Muscle layer of colon (tissue), 2 donors: ENCODE results near the gene PDZRN4.
"Not testable (repeated sequence)": the region's sequence is repeated elsewhere in the genome, so short reads cannot be mapped to it uniquely, and the experiment has no call there.

Experiments used
- H3K27ac ChIP-seq: one replicate; pipeline ENCODE4 v1.7.0; 2013; ENCODE audit warnings: low read depth, mild to moderate bottlenecking, low read length, moderate library complexity
- H3K27me3 ChIP-seq, 2 donors: one replicate each; pipeline ENCODE4 v1.7.0; 2013; ENCODE audit warnings: low read length in 2 of 2, mild to moderate bottlenecking in 2 of 2; ENCODE audit not compliant: insufficient read depth in 2 of 2, control insufficient read depth in 1 of 2
- H3K36me3 ChIP-seq: one replicate; pipeline ENCODE4 v1.7.0; 2013; ENCODE audit warnings: mild to moderate bottlenecking, low read length; ENCODE audit not compliant: insufficient read depth
- H3K4me1 ChIP-seq: one replicate; pipeline ENCODE4 v1.7.0; 2013; ENCODE audit warnings: mild to moderate bottlenecking, low read length; ENCODE audit not compliant: insufficient read depth
- H3K4me3 ChIP-seq, 2 donors: one replicate each; pipeline ENCODE4 v1.7.0; 2013; ENCODE audit warnings: low read length in 2 of 2, low read depth in 1 of 2, mild to moderate bottlenecking in 1 of 2, moderate library complexity in 1 of 2
- H3K9ac ChIP-seq: one replicate; pipeline ENCODE4 v1.7.0; 2013; ENCODE audit warnings: low read length
- H3K9me3 ChIP-seq: one replicate; pipeline ENCODE4 v1.7.0; 2013; ENCODE audit warnings: mild to moderate bottlenecking, low read length
- donor health status: abdominal sarcoma.
- donor health status: Adenocarcinoma of cecum.

Gene PDZRN4

GRCh38 chr12:41537522-41537921 lies 349.4 kb downstream of the PDZRN4 start:
- H3K4me3 ChIP-seq, result no peak overlapping the region
- no peak overlapping the region for H3K9ac ChIP-seq
- H3K27ac ChIP-seq, result no peak overlapping the region

GRCh38 chr12:41545761-41546160 lies 357.6 kb downstream of the PDZRN4 start:
- no peaks in the 10 kb centered on the region for H3K9me3 ChIP-seq
- H3K36me3 ChIP-seq, result no peaks in the 10 kb centered on the region
- no peak overlapping the region for H3K4me3 ChIP-seq
- no peaks in the 10 kb centered on the region for H3K4me1 ChIP-seq
- no peak overlapping the region for H3K27ac ChIP-seq
- H3K27me3 ChIP-seq, result no peaks in the 10 kb centered on the region
- no peak overlapping the region for H3K9ac ChIP-seq

More at GRCh38 chr12:41537522-41537921, 349.4 kb downstream of the PDZRN4 start:
- Histone ChIP-seq H3K36me3 (no peaks in the 10 kb centered on the region), H3K9me3 (no peaks in the 10 kb centered on the region), H3K4me1 (no peaks in the 10 kb centered on the region), H3K27me3 (no peaks in the 10 kb centered on the region)

GRCh38 chr12:41547071-41547470 lies 359.0 kb downstream of the PDZRN4 start:
- not testable (repeated sequence) for H3K36me3 ChIP-seq, H3K9ac ChIP-seq, H3K4me3 ChIP-seq, H3K9me3 ChIP-seq, H3K4me1 ChIP-seq, H3K27me3 ChIP-seq, H3K27ac ChIP-seq

GRCh38 chr12:41548926-41549325 lies 360.8 kb downstream of the PDZRN4 start:
- no peaks in the 10 kb centered on the region for H3K9me3 ChIP-seq
- H3K27ac ChIP-seq, result no peak overlapping the region
- no peaks in the 10 kb centered on the region for H3K4me1 ChIP-seq
- H3K4me3 ChIP-seq, result no peak overlapping the region
- no peaks in the 10 kb centered on the region for H3K27me3 ChIP-seq
- H3K36me3 ChIP-seq, result peaks cover 3% of the 10 kb centered on the region
- no peak overlapping the region for H3K9ac ChIP-seq

DNA sequence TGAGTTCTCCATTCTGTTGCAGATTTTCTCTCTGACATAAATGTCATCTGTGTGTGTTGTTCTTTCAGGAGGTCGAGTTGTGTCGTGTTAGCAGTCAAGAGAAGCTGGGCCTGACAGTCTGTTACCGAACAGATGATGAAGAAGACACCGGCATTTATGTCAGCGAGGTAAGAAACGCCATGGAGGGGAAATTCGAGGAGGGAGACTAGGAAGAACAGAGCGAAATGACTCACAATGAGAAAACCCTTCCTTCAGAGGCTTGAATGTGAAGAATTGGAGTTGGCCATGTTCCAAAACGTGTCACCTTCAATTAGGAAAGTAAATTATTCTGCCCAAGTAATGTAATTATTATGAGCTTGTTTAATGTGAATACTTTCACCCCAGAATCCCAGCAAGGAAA lies 364.5 kb downstream of the PDZRN4 start:
- Histone ChIP-seq H3K27me3 (no peaks in the 10 kb centered on the region), H3K27ac (no peak overlapping the region), H3K9ac (no peak overlapping the region), H3K36me3 (peaks cover 12% of the 10 kb centered on the region), H3K4me3 (no peak overlapping the region), H3K4me1 (no peaks in the 10 kb centered on the region), H3K9me3 (no peaks in the 10 kb centered on the region)

DNA sequence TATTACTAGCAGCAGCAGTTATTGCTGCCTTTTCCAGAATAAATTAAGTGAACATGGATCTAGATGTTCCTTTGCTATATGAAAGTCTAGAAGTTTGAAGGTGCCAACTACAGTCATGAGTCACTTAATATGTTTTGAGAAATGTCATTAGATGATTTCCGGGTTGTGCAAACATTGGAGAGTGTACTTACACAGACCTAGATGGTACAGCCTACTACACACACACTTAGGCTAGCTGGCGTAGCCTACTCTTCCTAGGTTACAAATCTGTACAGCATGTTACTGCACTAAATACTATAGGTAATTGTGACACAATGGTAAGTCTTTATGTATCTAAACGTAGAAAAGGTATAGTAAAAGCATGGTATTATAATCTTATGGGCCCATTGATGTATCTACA lies 368.1 kb downstream of the PDZRN4 start:
- H3K27me3 ChIP-seq, result no peaks in the 10 kb centered on the region
- no peak overlapping the region for H3K4me3 ChIP-seq
- H3K4me1 ChIP-seq, result no peaks in the 10 kb centered on the region
- H3K9ac ChIP-seq, result no peak overlapping the region
- no peak overlapping the region for H3K27ac ChIP-seq
- peaks cover 14% of the 10 kb centered on the region for H3K36me3 ChIP-seq
- H3K9me3 ChIP-seq, result no peaks in the 10 kb centered on the region

- Histone ChIP-seq H3K27me3 (no peaks in the 10 kb centered on the region), H3K4me1 (no peaks in the 10 kb centered on the region), H3K9ac (no peak overlapping the region), H3K36me3 (peaks cover 14% of the 10 kb centered on the region), H3K27ac (no peak overlapping the region), H3K4me3 (no peak overlapping the region), H3K9me3 (no peaks in the 10 kb centered on the region)
These were observed 369.2 kb downstream of the PDZRN4 start for GRCh38 chr12:41557344-41557743.

DNA sequence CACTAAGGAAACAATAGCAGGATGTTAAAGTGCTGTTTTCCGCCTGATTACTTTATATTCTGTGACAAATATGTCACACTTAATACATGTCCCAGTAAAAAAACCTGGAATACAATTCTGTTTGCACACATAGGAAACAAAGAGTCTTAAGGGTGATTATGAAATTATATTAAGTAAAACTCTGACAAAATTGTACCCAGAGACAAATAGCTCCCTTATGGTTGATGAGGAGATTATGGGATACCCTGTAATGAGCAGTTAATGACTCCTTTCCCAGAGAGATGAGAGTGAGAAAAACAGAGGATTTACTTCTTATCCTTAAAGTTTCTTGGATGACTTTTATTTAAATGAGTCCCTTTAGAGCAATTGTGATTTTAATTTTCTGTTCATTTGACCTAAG lies 370.6 kb downstream of the PDZRN4 start:
- Histone ChIP-seq H3K27me3 (no peaks in the 10 kb centered on the region), H3K9ac (no peak overlapping the region), H3K4me3 (no peak overlapping the region), H3K4me1 (no peaks in the 10 kb centered on the region), H3K9me3 (no peaks in the 10 kb centered on the region), H3K27ac (no peak overlapping the region), H3K36me3 (peaks cover 18% of the 10 kb centered on the region)

GRCh38 chr12:41563051-41563450 lies 374.9 kb downstream of the PDZRN4 start:
- Histone ChIP-seq H3K4me1 (no peaks in the 10 kb centered on the region), H3K4me3 (no peak overlapping the region)

GRCh38 chr12:41564816-41565215 lies 376.7 kb downstream of the PDZRN4 start:
- Histone ChIP-seq H3K9me3 (no peaks in the 10 kb centered on the region), H3K9ac (no peak overlapping the region), H3K27ac (no peak overlapping the region), H3K27me3 (no peaks in the 10 kb centered on the region), H3K4me1 (no peaks in the 10 kb centered on the region), H3K36me3 (peaks cover 5% of the 10 kb centered on the region), H3K4me3 (no peak overlapping the region)

More at GRCh38 chr12:41563051-41563450, 374.9 kb downstream of the PDZRN4 start:
- no peaks in the 10 kb centered on the region for H3K9me3 ChIP-seq
- no peak overlapping the region for H3K27ac ChIP-seq
- H3K9ac ChIP-seq, result no peak overlapping the region
- no peaks in the 10 kb centered on the region for H3K27me3 ChIP-seq
- H3K36me3 ChIP-seq, result peaks cover 5% of the 10 kb centered on the region

GRCh38 chr12:41566703-41567102 lies 378.6 kb downstream of the PDZRN4 start:
- no peak overlapping the region for H3K9ac ChIP-seq
- no peaks in the 10 kb centered on the region for H3K9me3 ChIP-seq
- peaks cover 9% of the 10 kb centered on the region for H3K36me3 ChIP-seq
- H3K27me3 ChIP-seq, result no peaks in the 10 kb centered on the region
- no peak overlapping the region for H3K4me3 ChIP-seq
- H3K27ac ChIP-seq, result no peak overlapping the region
- no peaks in the 10 kb centered on the region for H3K4me1 ChIP-seq

DNA sequence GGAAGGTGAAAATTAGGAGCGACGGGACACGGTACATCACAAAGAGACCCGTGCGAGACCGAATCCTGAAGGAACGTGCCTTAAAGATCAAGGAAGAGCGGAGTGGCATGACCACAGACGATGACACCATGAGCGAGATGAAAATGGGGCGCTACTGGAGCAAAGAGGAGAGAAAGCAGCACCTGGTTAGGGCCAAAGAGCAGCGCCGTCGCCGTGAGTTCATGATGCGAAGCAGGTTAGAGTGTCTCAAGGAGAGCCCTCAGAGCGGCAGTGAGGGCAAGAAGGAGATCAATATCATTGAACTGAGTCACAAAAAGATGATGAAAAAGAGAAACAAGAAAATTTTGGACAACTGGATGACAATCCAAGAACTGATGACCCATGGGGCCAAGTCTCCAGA lies 385.3 kb downstream of the PDZRN4 start:
- H3K27me3 ChIP-seq, result no peaks in the 10 kb centered on the region
- H3K9me3 ChIP-seq, result no peaks in the 10 kb centered on the region
- no peak overlapping the region for H3K27ac ChIP-seq
- no peak overlapping the region for H3K4me3 ChIP-seq
- no peak overlapping the region for H3K9ac ChIP-seq
- H3K36me3 ChIP-seq, result peaks cover 19% of the 10 kb centered on the region
- no peaks in the 10 kb centered on the region for H3K4me1 ChIP-seq
